Midbrain (tissue), 1 donor: ENCODE data around the gene RASGEF1B.

Source experiments
- DNase-seq: peaks from one replicate; lab custom pipeline; 2025; lab: John Stamatoyannopoulos, UW

The RASGEF1B gene

GRCh38 chr4:81471588-81472280, at the start of gene RASGEF1B:
Gene RASGEF1B (minus strand): TSS chr4:81471907. CDS start chr4:81459508, 12,399 bp downstream.
- peak; percentile 92 for DNase-seq

- DNase-seq = no peak
Observed at GRCh38 chr4:81519856-81520255, 48.1 kb upstream of the RASGEF1B start.

- DNase-seq = no peak
Observed at GRCh38 chr4:81519427-81519773, 47.7 kb upstream of the RASGEF1B start.

- DNase-seq = no peak
Observed at GRCh38 chr4:81518762-81519426, 47.2 kb upstream of the RASGEF1B start.

GRCh38 chr4:81516241-81516640, 44.5 kb upstream of the RASGEF1B start:
- DNase-seq = no peak

- no peak for DNase-seq
Observed at GRCh38 chr4:81512757-81513501, 41.2 kb upstream of the RASGEF1B start.

GRCh38 chr4:81512001-81512756, 40.5 kb upstream of the RASGEF1B start:
- DNase-seq = no peak

GRCh38 chr4:81510643-81511178, 39.0 kb upstream of the RASGEF1B start:
- no peak for DNase-seq

GRCh38 chr4:81509822-81510221, 38.1 kb upstream of the RASGEF1B start:
- DNase-seq = no peak

GRCh38 chr4:81509191-81509590, 37.5 kb upstream of the RASGEF1B start:
- DNase-seq = no peak

- no peak for DNase-seq
Observed at GRCh38 chr4:81508411-81509185, 36.9 kb upstream of the RASGEF1B start.

- DNase-seq = no peak
Observed at GRCh38 chr4:81507530-81507929, 35.8 kb upstream of the RASGEF1B start.

- DNase-seq = no peak
Observed at GRCh38 chr4:81506731-81507130, 35.0 kb upstream of the RASGEF1B start.

GRCh38 chr4:81505726-81506125, 34.0 kb upstream of the RASGEF1B start:
- DNase-seq = no peak

- DNase-seq = peak; percentile 11
Observed at GRCh38 chr4:81505004-81505598, 33.4 kb upstream of the RASGEF1B start.

- no peak for DNase-seq
Observed at GRCh38 chr4:81504112-81505003, 32.7 kb upstream of the RASGEF1B start.

GRCh38 chr4:81503586-81503985, 31.9 kb upstream of the RASGEF1B start:
- DNase-seq = no peak

GRCh38 chr4:81502564-81502963, 30.9 kb upstream of the RASGEF1B start:
- no peak for DNase-seq

GRCh38 chr4:81499840-81500239, 28.1 kb upstream of the RASGEF1B start:
- no peak for DNase-seq
